GM21576 (cell line): Measurements from ENCODE around the gene FBXO44.

Experiments used
- ATAC-seq: cut with Tn5 transposase; IDR thresholded peaks from one replicate; pipeline ENCODE4 v1.9.1; 2021; ENCODE audit warnings: mild to moderate bottlenecking, moderate library complexity; ENCODE audit not compliant: unreplicated experiment

FBXO44 gene

GRCh38 chr1:11684070-11684469, 29.4 kb downstream of the FBXO44 start:
- no peak for ATAC-seq

GRCh38 chr1:11685210-11685752, 30.6 kb downstream of the FBXO44 start:
- ATAC-seq, result no peak

- ATAC-seq, result no peak
Measured at GRCh38 chr1:11688506-11688905, 33.8 kb downstream of the FBXO44 start.

GRCh38 chr1:11690397-11691301, 36.0 kb downstream of the FBXO44 start:
- no peak for ATAC-seq

- ATAC-seq, result no peak
Measured at GRCh38 chr1:11691302-11691914, 36.7 kb downstream of the FBXO44 start, which contains the start of gene DRAXIN. Gene DRAXIN, plus strand, starts transcription at chr1:11691710. Its CDS starts 14,549 bp downstream, at chr1:11706259.

GRCh38 chr1:11691928-11692711, 37.4 kb downstream of the FBXO44 start:
- no peak for ATAC-seq

- ATAC-seq, result no peak
Measured at GRCh38 chr1:11693024-11693590, 38.4 kb downstream of the FBXO44 start.

GRCh38 chr1:11693917-11694316, 39.2 kb downstream of the FBXO44 start:
- ATAC-seq, result no peak

GRCh38 chr1:11695861-11696260, 41.2 kb downstream of the FBXO44 start:
- ATAC-seq, result no peak

GRCh38 chr1:11697188-11697892, 42.7 kb downstream of the FBXO44 start:
- no peak for ATAC-seq

- no peak for ATAC-seq
Measured at GRCh38 chr1:11697893-11698210, 43.2 kb downstream of the FBXO44 start.

- no peak for ATAC-seq
Measured at GRCh38 chr1:11700601-11701467, 46.2 kb downstream of the FBXO44 start.

GRCh38 chr1:11701551-11701961, 46.9 kb downstream of the FBXO44 start:
- ATAC-seq, result no peak

- ATAC-seq, result no peak
Measured at GRCh38 chr1:11701981-11702803, 47.5 kb downstream of the FBXO44 start.

GRCh38 chr1:11703357-11704193, 48.9 kb downstream of the FBXO44 start:
- no peak for ATAC-seq

GRCh38 chr1:11704194-11704529, 49.5 kb downstream of the FBXO44 start:
- no peak for ATAC-seq

GRCh38 chr1:11704691-11705475, 50.2 kb downstream of the FBXO44 start:
- no peak for ATAC-seq
